Esophagus squamous epithelium (tissue), 4 donors: ENCODE measurements around the gene WDR26.

Experiments
- POLR2A ChIP-seq, 4 donors: fragments of 450-650 bp; IDR thresholded peaks; one replicate each; pipeline ENCODE4 v1.6.1; 2017; ENCODE audit warnings: antibody characterized with exemption in 4 of 4, mild to moderate bottlenecking in 4 of 4, moderate library complexity in 3 of 4
- TF ChIP-seq, protein P1 (sequence below), 6 experiments: fragments of 450-650 bp in 4 of 6; fragments of 200-600 bp in 2 of 6; sonication (generic) in 2 of 6; IDR thresholded peaks; one replicate each; pipeline ENCODE4 v1.5.1; 2016 to 2019; ENCODE audit warnings: antibody characterized with exemption in 6 of 6, mild to moderate bottlenecking in 4 of 6, moderate library complexity in 4 of 6

DNA sequence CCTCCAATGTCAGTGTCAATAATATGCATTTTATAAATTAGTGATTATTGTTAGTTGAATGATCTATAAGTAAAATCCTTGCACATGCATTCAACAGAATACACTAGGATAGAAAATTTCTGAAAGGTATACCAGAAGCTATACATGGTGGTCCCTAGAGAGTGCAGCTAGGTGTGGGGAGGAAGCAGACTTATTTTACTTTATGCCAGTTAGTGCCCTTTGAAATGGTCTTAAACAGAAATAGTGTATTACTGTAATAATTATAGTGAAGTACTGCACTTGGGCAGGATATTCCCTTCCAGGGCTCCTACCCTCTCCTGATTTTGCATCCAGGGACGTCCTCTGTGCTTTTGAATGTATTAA lies 23.2 kb upstream of the WDR26 start:
- TF ChIP-seq, protein P1, sequence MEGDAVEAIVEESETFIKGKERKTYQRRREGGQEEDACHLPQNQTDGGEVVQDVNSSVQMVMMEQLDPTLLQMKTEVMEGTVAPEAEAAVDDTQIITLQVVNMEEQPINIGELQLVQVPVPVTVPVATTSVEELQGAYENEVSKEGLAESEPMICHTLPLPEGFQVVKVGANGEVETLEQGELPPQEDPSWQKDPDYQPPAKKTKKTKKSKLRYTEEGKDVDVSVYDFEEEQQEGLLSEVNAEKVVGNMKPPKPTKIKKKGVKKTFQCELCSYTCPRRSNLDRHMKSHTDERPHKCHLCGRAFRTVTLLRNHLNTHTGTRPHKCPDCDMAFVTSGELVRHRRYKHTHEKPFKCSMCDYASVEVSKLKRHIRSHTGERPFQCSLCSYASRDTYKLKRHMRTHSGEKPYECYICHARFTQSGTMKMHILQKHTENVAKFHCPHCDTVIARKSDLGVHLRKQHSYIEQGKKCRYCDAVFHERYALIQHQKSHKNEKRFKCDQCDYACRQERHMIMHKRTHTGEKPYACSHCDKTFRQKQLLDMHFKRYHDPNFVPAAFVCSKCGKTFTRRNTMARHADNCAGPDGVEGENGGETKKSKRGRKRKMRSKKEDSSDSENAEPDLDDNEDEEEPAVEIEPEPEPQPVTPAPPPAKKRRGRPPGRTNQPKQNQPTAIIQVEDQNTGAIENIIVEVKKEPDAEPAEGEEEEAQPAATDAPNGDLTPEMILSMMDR (IDR thresholded peaks at IDR 0.05), result no peak
- no peak for TF ChIP-seq POLR2A (IDR thresholded peaks at IDR 0.05)
